Lower leg skin (tissue), 4 donors: ENCODE data around the gene DDB1. TPM values are rescaled to one million over a fixed set of nuclear protein-coding genes. Genes with fewer than 3 reads are reported as not detected.

ENCODE experiments used
- DNase-seq, 2 donors: peaks; one replicate each; pipeline ENCODE4 v3.0.0-alpha.2; 2019; ENCODE audit warnings: low spot score in 2 of 2
- H3K4me3 ChIP-seq: fragments of 200-600 bp; sonication (generic); 2 replicates; pipeline ENCODE4 v1.5.1; 2017; ENCODE audit warnings: mild to moderate bottlenecking, low read depth; ENCODE audit not compliant: poor library complexity, severe bottlenecking
- CTCF ChIP-seq, 3 donors: fragments of 450-650 bp; IDR thresholded peaks; one replicate each; pipeline ENCODE4 v1.5.1; 2016; ENCODE audit warnings: antibody characterized with exemption in 3 of 3, mild to moderate bottlenecking in 3 of 3, moderate library complexity in 2 of 3
- POLR2A ChIP-seq, 2 donors: fragments of 450-650 bp; IDR thresholded peaks; one replicate each; pipeline ENCODE4 v1.6.1; 2016 to 2017; ENCODE audit warnings: antibody characterized with exemption in 2 of 2, mild to moderate bottlenecking in 1 of 2, moderate library complexity in 1 of 2
- WGBS, 2 donors: methylation state at CpG; one replicate each; pipeline ENCODE4 v1.1.5; 2018; 5-methylcytosine and 5-hydroxymethylcytosine counted together
- intact Hi-C: fragments of 100-400 bp; cut with DNase I; formaldehyde crosslinking; loops from one replicate; pipeline ENCODE4 v1.15.0; 2023; ENCODE audit warnings: low total_unique reads
- total RNA-seq, 4 donors: library from RNA; depleted of rRNA; stranded (reverse); fragments of >200 nt; gene quantifications; one replicate each; pipeline ENCODE4 v1.1.0, GENCODE V29; 2016

DDB1 gene
- total RNA-seq, 4 donors from 2014 or later = 166 to 204 (median 185) TPM

GRCh38 chr11:61349189-61349751 lies 16.4 kb upstream of the DDB1 start:
- no peak for DNase-seq
- TF ChIP-seq POLR2A (IDR thresholded peaks at IDR 0.05) (no peak), CTCF (IDR thresholded peaks at IDR 0.05) (no peak)
- intact Hi-C loops = no loop called here
- WGBS, 2 donors = 81 to 90% methylated on average over 12 of the region's 12 CpGs
- H3K4me3 ChIP-seq = no peak overlapping the region

- intact Hi-C loops = no loop called here
These were observed 15.1 kb upstream of the DDB1 start for GRCh38 chr11:61347916-61348461.

GRCh38 chr11:61345954-61346843 lies 13.3 kb upstream of the DDB1 start:
- WGBS, 2 donors = 26 to 36% methylated on average over 11 to 12 of the region's 14 CpGs
- DNase-seq = no peak
- intact Hi-C loops = no loop called here
- TF ChIP-seq POLR2A (IDR thresholded peaks at IDR 0.05) = no peak
- no peak for TF ChIP-seq CTCF (IDR thresholded peaks at IDR 0.05)
- no peak overlapping the region for H3K4me3 ChIP-seq

More at GRCh38 chr11:61347916-61348461, 15.1 kb upstream of the DDB1 start:
- TF ChIP-seq POLR2A (IDR thresholded peaks at IDR 0.05) (no peak), CTCF (IDR thresholded peaks at IDR 0.05) (no peak)
- no peak for DNase-seq
- WGBS, 2 donors = 75 to 76% methylated on average over 11 of the region's 11 CpGs
- no peak overlapping the region for H3K4me3 ChIP-seq

- TF ChIP-seq CTCF (IDR thresholded peaks at IDR 0.05) (no peak), POLR2A (IDR thresholded peaks at IDR 0.05) (no peak)
- 10 to 23% methylated on average over 3 to 4 of the region's 4 CpGs for WGBS, 2 donors
- DNase-seq = peak in 1 of 2 donors; percentile 88
- H3K4me3 ChIP-seq = no peak overlapping the region
- intact Hi-C loops = no loop called here
These were observed 12.3 kb upstream of the DDB1 start for GRCh38 chr11:61345170-61345610.

GRCh38 chr11:61343792-61344745 lies 11.2 kb upstream of the DDB1 start:
- intact Hi-C loops = no loop called here
- 90% methylated on average over 23 to 29 of the region's 29 CpGs for WGBS, 2 donors
- TF ChIP-seq POLR2A (IDR thresholded peaks at IDR 0.05) = no peak
- TF ChIP-seq CTCF (IDR thresholded peaks at IDR 0.05) = no peak
- no peak for DNase-seq
- H3K4me3 ChIP-seq = no peak overlapping the region
